K562 (cell line): ENCODE results near the gene SOD1. TPM values are rescaled to one million over a fixed set of nuclear protein-coding genes. Genes with fewer than 3 reads are reported as not detected.

Source experiments
- ATAC-seq: fragments of 200-7000 bp; cut with Tn5 transposase; 3 replicates; pipeline ENCODE4 v1.9.1; 2020; ENCODE audit warnings: moderate library complexity
- BruUV-seq: library from RNA; stranded (reverse); fragments of 400-500 nt; replicated peaks from 2 replicates; lab custom pipeline; 2021; lab: Mats Ljungman, UMichigan
- CTCF ChIA-PET: fragments of 300-600 bp; formaldehyde crosslinking; extraction: SDS; loops from one replicate; lab custom pipeline; 2021; ENCODE audit warnings: low intra/inter-chr PET ratio; lab: Yijun Ruan, JAX
- POLR2A ChIA-PET: fragments of 300-600, 350-650 bp; sonication (Branson Sonifier 250); formaldehyde crosslinking; extraction: SDS; loops from one replicate; lab custom pipeline; 2021; ENCODE audit warnings: antibody characterized with exemption, inconsistent platforms; lab: Yijun Ruan, JAX
- DNase-seq, 4 experiments: peaks; one replicate each; pipeline versions ENCODE4 v3.0.0 to v3.0.0-alpha.2; 2011 to 2018; ENCODE audit warnings: low spot score in 3 of 4, mixed read lengths in 3 of 4; ENCODE audit errors: extremely low read depth in 1 of 4
- FAIRE-seq: peaks from 2 replicates; lab custom pipeline; 2011; peaks lifted over from hg19 to GRCh38; lab: Jason Lieb, UNC
- H2AFZ ChIP-seq: 2 replicates; pipeline ENCODE4 v1.6.0; 2011; ENCODE audit warnings: low read depth, low read length, control low read depth, inconsistent platforms
- H3K27ac ChIP-seq: fragments of 200-600 bp; 3 replicates; pipeline ENCODE4 v1.8.0; 2011; ENCODE audit warnings: low read depth, mild to moderate bottlenecking, control low read depth, inconsistent platforms, low read length, moderate library complexity, mixed read lengths; ENCODE audit errors: extremely low read depth
- H3K27me3 ChIP-seq, 2 experiments: fragments of 300-600 bp in 1 of 2; 2 replicates in 1 of 2; 3 replicates in 1 of 2; pipeline versions ENCODE4 v1.6.0 to v1.8.0; 2011; ENCODE audit warnings: inconsistent platforms in 2 of 2, low read length in 2 of 2, mild to moderate bottlenecking in 1 of 2, mixed read lengths in 1 of 2, moderate library complexity in 1 of 2; ENCODE audit not compliant: control insufficient read depth in 2 of 2, insufficient read depth in 2 of 2
- H3K36me3 ChIP-seq: fragments of 300-600 bp; 3 replicates; pipeline ENCODE4 v1.8.0; 2011; ENCODE audit warnings: mild to moderate bottlenecking, low read length, inconsistent platforms; ENCODE audit not compliant: control insufficient read depth, insufficient read depth
- H3K4me1 ChIP-seq, 2 experiments: fragments of 200-600 bp in 1 of 2; replicated peaks in 1 of 2; 2 replicates in 1 of 2; 3 replicates in 1 of 2; pipeline versions ENCODE4 v1.5.1 to v1.8.0; 2011; ENCODE audit warnings: inconsistent platforms in 2 of 2, low read length in 2 of 2, mild to moderate bottlenecking in 1 of 2, mixed read lengths in 1 of 2, moderate library complexity in 1 of 2; ENCODE audit not compliant: control insufficient read depth in 2 of 2, insufficient read depth in 2 of 2
- H3K4me2 ChIP-seq: 2 replicates; pipeline ENCODE4 v1.6.1; 2011; ENCODE audit warnings: low read length, control low read depth, inconsistent platforms, mixed read lengths; ENCODE audit not compliant: insufficient read depth
- H3K4me3 ChIP-seq: fragments of 200-600 bp; sonication (generic), shearing (Covaris generic); 2 replicates; pipeline ENCODE4 v1.5.1; 2016; ENCODE audit warnings: control low read depth, inconsistent platforms
- H3K79me2 ChIP-seq: fragments of 200-600 bp; 3 replicates; pipeline ENCODE4 v1.8.0; 2011; ENCODE audit warnings: low read length, inconsistent platforms; ENCODE audit not compliant: control insufficient read depth, insufficient read depth
- H3K9ac ChIP-seq, 2 experiments: 2 replicates each; pipeline versions ENCODE4 v1.6.0 to v1.6.1; 2011; ENCODE audit warnings: low read depth in 2 of 2, low read length in 2 of 2, control low read depth in 1 of 2, inconsistent platforms in 1 of 2, mild to moderate bottlenecking in 1 of 2, mixed read lengths in 1 of 2; ENCODE audit not compliant: insufficient read depth in 1 of 2
- H3K9me1 ChIP-seq: one replicate; pipeline ENCODE4 v1.6.0; 2011; ENCODE audit warnings: inconsistent platforms, mild to moderate bottlenecking, low read length, moderate library complexity; ENCODE audit not compliant: control insufficient read depth, insufficient read depth
- H3K9me3 ChIP-seq: replicated peaks from 2 replicates; pipeline ENCODE4 v1.5.1; 2011; ENCODE audit warnings: low read depth, low read length, inconsistent platforms; ENCODE audit not compliant: control insufficient read depth, insufficient read depth
- H4K20me1 ChIP-seq: replicated peaks from 2 replicates; pipeline ENCODE4 v1.6.1; 2011; ENCODE audit warnings: low read length, inconsistent platforms, mixed read lengths; ENCODE audit not compliant: control insufficient read depth, insufficient read depth
- ARID2 ChIP-seq: fragments of 450-650 bp; IDR thresholded peaks from 2 replicates; pipeline ENCODE4 v1.6.1; 2017; ENCODE audit warnings: antibody characterized with exemption, mild to moderate bottlenecking
- ARID3B ChIP-seq: fragments of 250-450 bp; sonication (Bioruptor Pico); IDR thresholded peaks from 2 replicates; pipeline ENCODE4 v1.4.0; 2020; ENCODE audit warnings: borderline replicate concordance
- FOSL1 ChIP-seq: fragments of 200-800 bp; sonication (Bioruptor generic); conservative IDR thresholded peaks from 2 replicates; pipeline ENCODE4 v1.6.1; 2016; ENCODE audit warnings: missing genetic modification characterization, missing compliant biosample characterization
- HNRNPK ChIP-seq: fragments of 200-400 bp; formaldehyde crosslinking; IDR thresholded peaks from one replicate; pipeline ENCODE4 v1.6.1; 2018; ENCODE audit warnings: mild to moderate bottlenecking, low read depth, low read length; ENCODE audit not compliant: poor library complexity, severe bottlenecking
- NFE2L1 ChIP-seq: fragments of 450-650 bp; IDR thresholded peaks from 2 replicates; pipeline ENCODE4 v1.6.1; 2016; ENCODE audit warnings: missing genetic modification characterization, low read depth, mild to moderate bottlenecking, missing compliant biosample characterization, moderate library complexity, borderline replicate concordance
- NR1H2 ChIP-seq: sonication (generic); formaldehyde crosslinking; IDR thresholded peaks from 2 replicates; pipeline ENCODE4 v1.4.0; 2020; ENCODE audit warnings: mild to moderate bottlenecking, missing genetic modification reagents
- RBBP5 ChIP-seq: fragments of 200-600 bp; sonication (generic); IDR thresholded peaks from 2 replicates; pipeline ENCODE4 v1.6.1; 2012; ENCODE audit warnings: borderline replicate concordance, mild to moderate bottlenecking, low read length, control low read depth, inconsistent platforms; ENCODE audit not compliant: insufficient read depth, poor library complexity, severe bottlenecking
- SP2 ChIP-seq: IDR thresholded peaks from 2 replicates; pipeline ENCODE4 v1.6.1; 2011; ENCODE audit warnings: mild to moderate bottlenecking, low read depth, low read length, moderate library complexity; ENCODE audit not compliant: poor library complexity, severe bottlenecking; ENCODE audit errors: extremely low read depth
- TCF7L2 ChIP-seq: fragments of 150-350 bp; IDR thresholded peaks from 2 replicates; pipeline ENCODE4 v1.6.1; 2016; ENCODE audit warnings: low read depth, mild to moderate bottlenecking, low read length, moderate library complexity
- TFAP4 ChIP-seq: sonication (generic); formaldehyde crosslinking; IDR thresholded peaks from 2 replicates; pipeline ENCODE4 v1.8.0; 2022; ENCODE audit warnings: missing genetic modification reagents, mild to moderate bottlenecking, moderate library complexity, borderline replicate concordance
- ZBED1 ChIP-seq: IDR thresholded peaks from 2 replicates; pipeline ENCODE4 v1.6.1; 2014
- ZBTB11 ChIP-seq, 3 experiments: fragments of 200-800 bp in 1 of 3; fragments of 250-450 bp in 1 of 3; fragments of 450-650 bp in 1 of 3; sonication (Bioruptor Pico) in 1 of 3; sonication (Bioruptor generic) in 1 of 3; formaldehyde crosslinking in 1 of 3; IDR thresholded peaks; 2 replicates each; pipeline versions ENCODE4 v1.6.1 to v1.8.0; 2016 to 2022; ENCODE audit warnings: mild to moderate bottlenecking in 2 of 3, missing genetic modification characterization in 2 of 3, missing compliant biosample characterization in 1 of 3, moderate library complexity in 1 of 3
- ZNF146 ChIP-seq: IDR thresholded peaks from one replicate; pipeline ENCODE4 v1.6.1; 2018; ENCODE audit warnings: missing compliant biosample characterization; ENCODE audit not compliant: unreplicated experiment
- ZNF589 ChIP-seq: fragments of 200-800 bp; sonication (Bioruptor generic); IDR thresholded peaks from 2 replicates; pipeline ENCODE4 v1.6.1; 2016; ENCODE audit warnings: low read depth, missing genetic modification characterization, missing compliant biosample characterization
- ZNF668 ChIP-seq: fragments of 250-450 bp; sonication (Bioruptor Pico); IDR thresholded peaks from 2 replicates; pipeline ENCODE4 v1.8.0; 2022; ENCODE audit warnings: mild to moderate bottlenecking, inconsistent platforms
- ZNF764 ChIP-seq: fragments of 250-450 bp; sonication (Bioruptor Pico); IDR thresholded peaks from 2 replicates; pipeline ENCODE4 v1.4.0; 2020; ENCODE audit warnings: low read depth, mild to moderate bottlenecking, moderate library complexity
- ZNF830 ChIP-seq: fragments of 250-450 bp; sonication (Bioruptor Pico); IDR thresholded peaks from 2 replicates; pipeline ENCODE4 v1.5.0; 2021; ENCODE audit warnings: mild to moderate bottlenecking
- WGBS: fragments of 100-300 bp; shearing (Covaris generic); methylation state at CpG from one replicate; pipeline ENCODE4 v1.1.6; 2016; ENCODE audit warnings: low coverage, mixed read lengths; ENCODE audit not compliant: insufficient coverage; ENCODE audit errors: missing lambda C conversion rate; 5-methylcytosine and 5-hydroxymethylcytosine counted together
- in situ Hi-C: fragments of 300-500 bp; cut with MboI; formaldehyde crosslinking; loops from 4 replicates; pipeline ENCODE4 v1.15.0; 2018; ENCODE audit warnings: inconsistent platforms, mixed read lengths
- intact Hi-C: fragments of 100-400 bp; cut with micrococcal nuclease; formaldehyde crosslinking; loops from 2 replicates; pipeline ENCODE4 v1.14.2; 2022
- polyA plus RNA-seq, 8 experiments: library from polyadenylated mRNA; depleted of rRNA in 4 of 8; stranded (reverse) in 5 of 8; unstranded in 3 of 8; fragments of >200 nt; fragmentation: Nextera tagmentation in 2 of 8; fragmentation: Illumina TruSeq in 1 of 8; extraction: Ambion mirVana in 2 of 8; extraction: Trizol in 1 of 8; gene quantifications; 2 replicates each; pipeline versions ENCODE4 v1.2.1 to v1.2.3, GENCODE V29; 2011 to 2014; ENCODE audit warnings: inconsistent platforms in 1 of 8, missing spikeins in 1 of 8
- total RNA-seq, 7 experiments: library from RNA; depleted of rRNA in 6 of 7; stranded (reverse); fragments of >200 nt in 6 of 7; fragmentation: Illumina TruSeq in 2 of 7; extraction: Trizol in 2 of 7; gene quantifications; 2 replicates each; pipeline versions ENCODE4 v1.2.1 to v1.2.3, GENCODE V29; 2011 to 2021; ENCODE audit warnings: low replicate concordance in 1 of 7

SOD1 gene
- total and polyA plus RNA-seq, 9 of the 15 experiments (the other 6 are each of a cell fraction or from before 2014, with no cell fraction given), result 452 to 1,409 (median 633) TPM

- H3K79me2 ChIP-seq, result no peaks in the 10 kb centered on the region
- BruUV-seq, result no TSS peak
- H3K27me3 ChIP-seq, result peaks cover 4 to 27% of the 10 kb centered on the region in 2 experiments; a peak in 2 of 5 replicates
- H3K27ac ChIP-seq, result no peak overlapping the region
- WGBS, result 0% methylated on average over 7 of the region's 7 CpGs
- H3K4me3 ChIP-seq, result no peak overlapping the region
- H3K9ac ChIP-seq, result no peak overlapping the region
- H3K9me3 ChIP-seq, result no peaks in the 10 kb centered on the region
- H2AFZ ChIP-seq, result no peak overlapping the region
- H4K20me1 ChIP-seq, result no peaks in the 10 kb centered on the region
- H3K9me1 ChIP-seq, result no peaks in the 10 kb centered on the region
- ChIA-PET CTCF (interaction anchor here (0.6 kb wide), 1 partner anchor 18 kb away, joined by 3 read pairs; no protein-coding TSS in a partner anchor), POLR2A (interaction anchor here (0.6 kb wide), 1 partner anchor 12 kb away, joined by 3 read pairs; no protein-coding TSS in a partner anchor)
- no peaks in the 10 kb centered on the region for H3K4me1 ChIP-seq
- in situ Hi-C loops, result no loop called here
- H3K36me3 ChIP-seq, result no peaks in the 10 kb centered on the region
- DNase-seq (no peak), ATAC-seq (no peak), FAIRE-seq (no peak)
- no peak overlapping the region for H3K4me2 ChIP-seq
- intact Hi-C loops, result no loop called here
- TF ChIP-seq ZNF764 (no peak), ARID2 (no peak), SP2 (no peak), ZBED1 (no peak), RBBP5 (no peak), ARID3B (CRISPR knock-in tag) (no peak), ZNF589 (CRISPR knock-in tag) (no peak), TFAP4 (CRISPR knock-in tag) (no peak), NR1H2 (no peak), HNRNPK (no peak), ZNF668 (CRISPR knock-in tag) (no peak), FOSL1 (no peak), TCF7L2 (no peak), NFE2L1 (tag) (no peak), ZBTB11 (CRISPR knock-in tag; IDR thresholded peaks at IDR 0.05) (no peak), ZNF146 (CRISPR knock-in tag) (no peak), ZNF830 (CRISPR knock-in tag) (no peak)
These were observed 48.0 kb upstream of the SOD1 start for GRCh38 chr21:31611445-31611844.
